IMR-90 (cell line): ENCODE results near the gene NCOA3. TPM values are rescaled to one million over a fixed set of nuclear protein-coding genes. Genes with fewer than 3 reads are reported as not detected.

ENCODE experiments used
- ATAC-seq: fragments of 200-7000 bp; cut with Tn5 transposase; 2 replicates; pipeline ENCODE4 v1.9.1; 2020; ENCODE audit warnings: low read depth, mild to moderate bottlenecking, moderate library complexity
- BruUV-seq: library from RNA; stranded (reverse); fragments of 400-500 nt; replicated peaks from 2 replicates; lab custom pipeline; 2021; lab: Mats Ljungman, UMichigan
- CTCF ChIA-PET: fragments of 300-600 bp; formaldehyde crosslinking; extraction: SDS; loops from one replicate; lab custom pipeline; 2021; ENCODE audit warnings: antibody characterized with exemption; lab: Yijun Ruan, JAX
- POLR2A ChIA-PET: fragments of 300-600 bp; sonication (Branson Sonifier 250); formaldehyde crosslinking; loops from one replicate; lab custom pipeline; 2022; ENCODE audit warnings: antibody characterized with exemption; ENCODE audit not compliant: unreplicated experiment; lab: Charles Lee
- DNase-seq: peaks from one replicate; pipeline ENCODE4 v3.0.0; 2013
- H2AFZ ChIP-seq: replicated peaks from 2 replicates; pipeline ENCODE3; 2013; ENCODE audit warnings: low read length, mild to moderate bottlenecking; ENCODE audit not compliant: poor library complexity
- H2AK5ac ChIP-seq: 2 replicates; pipeline ENCODE4 v1.6.1; 2013; ENCODE audit warnings: low read depth, low read length, inconsistent platforms
- H2AK9ac ChIP-seq: replicated peaks from 2 replicates; pipeline ENCODE3; 2013; ENCODE audit warnings: mild to moderate bottlenecking, low read depth, low read length, moderate library complexity; ENCODE audit not compliant: poor library complexity
- H2BK120ac ChIP-seq: 2 replicates; pipeline ENCODE4 v1.6.1; 2013; ENCODE audit warnings: low read depth, low read length, inconsistent platforms
- H2BK15ac ChIP-seq: 3 replicates; pipeline ENCODE4 v1.6.1; 2013; ENCODE audit warnings: low read depth, low read length, inconsistent platforms
- H2BK20ac ChIP-seq: 2 replicates; pipeline ENCODE4 v1.6.1; 2013; ENCODE audit warnings: low read depth, mild to moderate bottlenecking, inconsistent platforms, low read length, moderate library complexity
- H2BK5ac ChIP-seq: 2 replicates; pipeline ENCODE4 v1.6.1; 2013; ENCODE audit warnings: mild to moderate bottlenecking, low read depth, low read length, inconsistent platforms; ENCODE audit not compliant: poor library complexity, severe bottlenecking
- H3K14ac ChIP-seq: replicated peaks from 2 replicates; pipeline ENCODE4 v1.6.1; 2013; ENCODE audit warnings: low read depth, low read length, inconsistent platforms
- H3K18ac ChIP-seq: 2 replicates; pipeline ENCODE4 v1.6.1; 2013; ENCODE audit warnings: low read depth, low read length, control low read depth
- H3K23ac ChIP-seq: 2 replicates; pipeline ENCODE4 v1.6.1; 2013; ENCODE audit warnings: low read depth, low read length, inconsistent platforms
- H3K27ac ChIP-seq: 2 replicates; pipeline ENCODE4 v1.5.1; 2013; ENCODE audit warnings: mild to moderate bottlenecking, control low read depth, low read length; ENCODE audit not compliant: insufficient read depth
- H3K27me3 ChIP-seq: 2 replicates; pipeline ENCODE4 v1.6.1; 2013; ENCODE audit warnings: low read length; ENCODE audit not compliant: control insufficient read depth, insufficient read depth
- H3K36me3 ChIP-seq: 2 replicates; pipeline ENCODE4 v1.6.1; 2013; ENCODE audit warnings: low read length, mixed read lengths; ENCODE audit not compliant: control insufficient read depth, insufficient read depth
- H3K4ac ChIP-seq: 2 replicates; pipeline ENCODE4 v1.6.1; 2013; ENCODE audit warnings: low read depth, low read length, inconsistent platforms
- H3K4me1 ChIP-seq: 2 replicates; pipeline ENCODE4 v1.6.1; 2013; ENCODE audit warnings: low read length, mixed read lengths; ENCODE audit not compliant: control insufficient read depth, insufficient read depth
- H3K4me2 ChIP-seq: 2 replicates; pipeline ENCODE4 v1.6.1; 2013; ENCODE audit warnings: low read depth, mild to moderate bottlenecking, control low read depth, low read length, moderate library complexity
- H3K4me3 ChIP-seq: 2 replicates; pipeline ENCODE4 v1.5.1; 2013; ENCODE audit warnings: low read depth, mild to moderate bottlenecking, control low read depth, low read length, moderate library complexity; ENCODE audit not compliant: insufficient read depth
- H3K56ac ChIP-seq: 2 replicates; pipeline ENCODE4 v1.6.1; 2013; ENCODE audit warnings: low read length, inconsistent platforms; ENCODE audit not compliant: insufficient read depth; ENCODE audit errors: extremely low read depth
- H3K79me1 ChIP-seq, 2 experiments: 2 replicates each; pipeline ENCODE4 v1.6.1; 2013; ENCODE audit warnings: low read length in 2 of 2, inconsistent platforms in 1 of 2, low read depth in 1 of 2
- H3K9ac ChIP-seq: 2 replicates; pipeline ENCODE4 v1.6.1; 2013; ENCODE audit warnings: low read depth, low read length, control low read depth
- H3K9me1 ChIP-seq: 2 replicates; pipeline ENCODE4 v1.6.1; 2013; ENCODE audit warnings: low read length, inconsistent platforms; ENCODE audit not compliant: insufficient read depth
- H3K9me3 ChIP-seq: 2 replicates; pipeline ENCODE4 v1.6.1; 2013; ENCODE audit warnings: low read length; ENCODE audit not compliant: control insufficient read depth, insufficient read depth
- H4K20me1 ChIP-seq: 2 replicates; pipeline ENCODE4 v1.6.1; 2013; ENCODE audit warnings: low read length, inconsistent platforms; ENCODE audit not compliant: insufficient read depth
- H4K5ac ChIP-seq: 2 replicates; pipeline ENCODE4 v1.6.1; 2013; ENCODE audit warnings: mild to moderate bottlenecking, low read depth, low read length, control low read depth
- H4K8ac ChIP-seq, 2 experiments: 2 replicates each; pipeline ENCODE4 v1.6.1; 2013; ENCODE audit warnings: low read depth in 2 of 2, low read length in 2 of 2, control low read depth in 1 of 2, inconsistent platforms in 1 of 2
- H4K91ac ChIP-seq: 2 replicates; pipeline ENCODE4 v1.6.1; 2013; ENCODE audit warnings: low read depth, low read length, inconsistent platforms; ENCODE audit not compliant: insufficient read depth
- BHLHE40 ChIP-seq: fragments of 150-350 bp; IDR thresholded peaks from 2 replicates; pipeline ENCODE4 v1.6.1; 2016; ENCODE audit warnings: mild to moderate bottlenecking, low read depth, low read length
- CEBPB ChIP-seq: IDR thresholded peaks from 2 replicates; pipeline ENCODE4 v1.6.1; 2012; ENCODE audit warnings: low read depth, low read length, improper control_type of control experiment
- CHD1 ChIP-seq: IDR thresholded peaks from 2 replicates; pipeline ENCODE4 v1.6.1; 2012; ENCODE audit warnings: low read depth, low read length, improper control_type of control experiment
- FOS ChIP-seq: fragments of 150-350 bp; IDR thresholded peaks from 2 replicates; pipeline ENCODE4 v1.6.1; 2016; ENCODE audit warnings: low read depth, low read length
- MAFK ChIP-seq: IDR thresholded peaks from 2 replicates; pipeline ENCODE4 v1.6.1; 2012; ENCODE audit warnings: low read depth, low read length, improper control_type of control experiment
- MAZ ChIP-seq: IDR thresholded peaks from 2 replicates; pipeline ENCODE4 v1.6.1; 2012; ENCODE audit warnings: low read depth, mild to moderate bottlenecking, low read length, improper control_type of control experiment, moderate library complexity, borderline replicate concordance
- MXI1 ChIP-seq: IDR thresholded peaks from 2 replicates; pipeline ENCODE4 v1.6.1; 2012; ENCODE audit warnings: low read depth, mild to moderate bottlenecking, low read length, moderate library complexity, borderline replicate concordance
- NFE2L2 ChIP-seq: fragments of 150-350 bp; IDR thresholded peaks from 2 replicates; pipeline ENCODE4 v1.6.1; 2016; ENCODE audit warnings: low read depth, mild to moderate bottlenecking, low read length
- POLR2A ChIP-seq: IDR thresholded peaks from 2 replicates; pipeline ENCODE4 v1.6.1; 2012; ENCODE audit warnings: mild to moderate bottlenecking, low read depth, low read length
- RAD21 ChIP-seq: IDR thresholded peaks from 2 replicates; pipeline ENCODE4 v1.6.1; 2012; ENCODE audit warnings: low read length, improper control_type of control experiment
- RCOR1 ChIP-seq: IDR thresholded peaks from 2 replicates; pipeline ENCODE4 v1.6.1; 2012; ENCODE audit warnings: mild to moderate bottlenecking, low read length, improper control_type of control experiment; ENCODE audit not compliant: insufficient replicate concordance
- SMC3 ChIP-seq: fragments of 150-350 bp; IDR thresholded peaks from 2 replicates; pipeline ENCODE4 v1.6.1; 2016; ENCODE audit warnings: low read depth, mild to moderate bottlenecking, antibody characterized with exemption, low read length, moderate library complexity
- WGBS, 2 experiments: methylation state at CpG; one replicate each; pipeline versions ENCODE4 v1.1.5 to v1.1.7; 2013; ENCODE audit warnings: missing lambda C conversion rate in 2 of 2; ENCODE audit not compliant: insufficient read length in 1 of 2; ENCODE audit errors: extremely low coverage in 2 of 2; 5-methylcytosine and 5-hydroxymethylcytosine counted together
- dilution Hi-C: fragments of 300-500 bp; cut with HindIII; formaldehyde crosslinking; loops from one replicate; pipeline ENCODE4 v1.14.3; 2018; ENCODE audit warnings: low sequenced_read_pairs; ENCODE audit not compliant: unreplicated experiment
- in situ Hi-C: fragments of 300-500 bp; cut with MboI; formaldehyde crosslinking; loops from 3 replicates; pipeline ENCODE4 v1.14.3; 2019; ENCODE audit warnings: low sequenced_read_pairs, inconsistent platforms, mixed read lengths
- intact Hi-C: fragments of 100-400 bp; cut with micrococcal nuclease; formaldehyde crosslinking; loops from 2 replicates; pipeline ENCODE4 v1.10.0; 2022
- polyA plus RNA-seq, 3 experiments: library from polyadenylated mRNA; depleted of rRNA; stranded (reverse); fragments of >200 nt; gene quantifications; 2 replicates each; pipeline ENCODE4 v1.2.3, GENCODE V29; 2012; ENCODE audit warnings: low replicate concordance in 1 of 3
- total RNA-seq: library from RNA; depleted of rRNA; stranded (reverse); fragments of >200 nt; gene quantifications from 2 replicates; pipeline ENCODE4 v1.2.3, GENCODE V29; 2012
- TF ChIP-seq, protein P1 (sequence below): fragments of 150-350 bp; IDR thresholded peaks from 2 replicates; pipeline ENCODE4 v1.6.1; 2017; ENCODE audit warnings: mild to moderate bottlenecking, antibody characterized with exemption, low read length, low read depth
- TF ChIP-seq, protein P2 (sequence below): fragments of 150-350 bp; IDR thresholded peaks from 2 replicates; pipeline ENCODE4 v1.6.1; 2016; ENCODE audit warnings: low read depth, mild to moderate bottlenecking, low read length, moderate library complexity, borderline replicate concordance

Gene NCOA3
- total and polyA plus RNA-seq, 2 of the 4 experiments (the other 2 are of a cell fraction) = 8.8 to 29.0 TPM

DNA sequence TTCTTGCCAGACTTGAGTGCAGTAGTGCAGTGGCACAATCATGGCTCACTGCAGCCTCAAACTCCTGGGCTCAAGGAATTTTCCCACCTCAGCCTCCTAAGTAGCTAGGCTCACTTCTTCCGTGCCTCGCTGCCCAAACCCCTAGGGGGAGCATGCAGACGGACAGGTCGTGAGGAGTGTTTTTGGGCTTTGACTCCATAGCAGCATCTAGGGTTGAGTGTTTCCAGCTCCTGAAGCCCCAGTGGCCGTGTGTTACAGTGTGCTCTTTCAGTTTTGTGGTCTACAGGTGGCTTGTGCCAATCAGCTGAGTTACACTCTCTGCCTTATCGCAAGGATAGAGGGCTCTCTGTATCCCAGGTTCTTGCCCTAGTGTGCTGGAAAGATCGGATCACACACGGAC, 33.4 kb downstream of the NCOA3 start:
- no peak overlapping the region for H3K9ac ChIP-seq
- no peak overlapping the region for H2BK120ac ChIP-seq
- H2AFZ ChIP-seq = no peak overlapping the region
- intact Hi-C loops (no loop called here), dilution Hi-C loops (no loop called here), in situ Hi-C loops (no loop called here)
- H2BK20ac ChIP-seq = no peak overlapping the region
- H3K4me3 ChIP-seq = no peak overlapping the region
- no peak overlapping the region for H3K23ac ChIP-seq
- H3K4me2 ChIP-seq = no peak overlapping the region
- H3K9me1 ChIP-seq = peaks cover 8% of the 10 kb centered on the region; the same call in 1 of the 2 replicates
- H4K8ac ChIP-seq = no peak overlapping the region
- DNase-seq (no peak), ATAC-seq (no peak)
- no TSS peak for BruUV-seq
- ChIA-PET POLR2A (no interaction called here), CTCF (no interaction called here)
- no peak overlapping the region for H3K4ac ChIP-seq
- peaks cover 19 to 59% of the 10 kb centered on the region in 2 experiments for H3K79me1 ChIP-seq
- H3K14ac ChIP-seq = no peak overlapping the region
- no peak overlapping the region for H4K5ac ChIP-seq
- no peaks in the 10 kb centered on the region for H3K27me3 ChIP-seq
- H3K36me3 ChIP-seq = peaks cover 1% of the 10 kb centered on the region; the same call in 1 of the 2 replicates
- WGBS, 2 experiments = no CpG with 5 or more reads among the region's 8 CpGs
- peak overlapping the region; percentile 56 for H2AK9ac ChIP-seq
- no peak overlapping the region for H2BK5ac ChIP-seq
- no peaks in the 10 kb centered on the region for H3K4me1 ChIP-seq
- H3K18ac ChIP-seq = no peak overlapping the region
- no peaks in the 10 kb centered on the region for H3K9me3 ChIP-seq
- H3K56ac ChIP-seq = no peak overlapping the region
- no peak overlapping the region for H2BK15ac ChIP-seq
- H3K27ac ChIP-seq = no peak overlapping the region
- H4K20me1 ChIP-seq = peaks cover 22% of the 10 kb centered on the region
- H4K91ac ChIP-seq = no peak overlapping the region
- no peak overlapping the region for H2AK5ac ChIP-seq
- TF ChIP-seq SMC3 = no peak
- TF ChIP-seq BHLHE40 = no peak
- no peak for TF ChIP-seq CEBPB
- no peak for TF ChIP-seq MAFK
- no peak for TF ChIP-seq CHD1
- TF ChIP-seq NFE2L2 = no peak
- TF ChIP-seq, protein P1, sequence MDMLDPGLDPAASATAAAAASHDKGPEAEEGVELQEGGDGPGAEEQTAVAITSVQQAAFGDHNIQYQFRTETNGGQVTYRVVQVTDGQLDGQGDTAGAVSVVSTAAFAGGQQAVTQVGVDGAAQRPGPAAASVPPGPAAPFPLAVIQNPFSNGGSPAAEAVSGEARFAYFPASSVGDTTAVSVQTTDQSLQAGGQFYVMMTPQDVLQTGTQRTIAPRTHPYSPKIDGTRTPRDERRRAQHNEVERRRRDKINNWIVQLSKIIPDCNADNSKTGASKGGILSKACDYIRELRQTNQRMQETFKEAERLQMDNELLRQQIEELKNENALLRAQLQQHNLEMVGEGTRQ = no peak
- TF ChIP-seq RAD21 = no peak
- no peak for TF ChIP-seq POLR2A
- no peak for TF ChIP-seq RCOR1
- TF ChIP-seq, protein P2, sequence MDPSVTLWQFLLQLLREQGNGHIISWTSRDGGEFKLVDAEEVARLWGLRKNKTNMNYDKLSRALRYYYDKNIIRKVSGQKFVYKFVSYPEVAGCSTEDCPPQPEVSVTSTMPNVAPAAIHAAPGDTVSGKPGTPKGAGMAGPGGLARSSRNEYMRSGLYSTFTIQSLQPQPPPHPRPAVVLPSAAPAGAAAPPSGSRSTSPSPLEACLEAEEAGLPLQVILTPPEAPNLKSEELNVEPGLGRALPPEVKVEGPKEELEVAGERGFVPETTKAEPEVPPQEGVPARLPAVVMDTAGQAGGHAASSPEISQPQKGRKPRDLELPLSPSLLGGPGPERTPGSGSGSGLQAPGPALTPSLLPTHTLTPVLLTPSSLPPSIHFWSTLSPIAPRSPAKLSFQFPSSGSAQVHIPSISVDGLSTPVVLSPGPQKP = no peak
- no peak for TF ChIP-seq MXI1
- no peak for TF ChIP-seq MAZ
- TF ChIP-seq FOS = no peak
